HCT116 (cell line): ENCODE measurements around the gene CENPV. TPM values are rescaled to one million over a fixed set of nuclear protein-coding genes. Genes with fewer than 3 reads are reported as not detected.

Experiments used
- ATAC-seq: fragments of 200-7000 bp; cut with Tn5 transposase; 2 replicates; pipeline ENCODE4 v1.9.1; 2020; ENCODE audit warnings: mild to moderate bottlenecking, moderate library complexity
- BruUV-seq: library from RNA; stranded (reverse); fragments of 400-500 nt; replicated peaks from 2 replicates; lab custom pipeline; 2021; lab: Mats Ljungman, UMichigan
- CTCF ChIA-PET: fragments of 300-600 bp; sonication (Branson Sonifier 250); formaldehyde crosslinking; loops from one replicate; lab custom pipeline; 2021; ENCODE audit warnings: antibody characterized with exemption; lab: Charles Lee
- POLR2A ChIA-PET: fragments of 300-600, 350-600 bp; sonication (Branson Sonifier 250); formaldehyde crosslinking; loops from one replicate; lab custom pipeline; 2021; ENCODE audit warnings: antibody characterized with exemption; lab: Charles Lee
- RAD21 ChIA-PET, 2 experiments: fragments of 300-600 bp; sonication (Branson Sonifier 250); formaldehyde crosslinking; loops; one replicate each; lab custom pipeline; 2023; ENCODE audit warnings: low total read pairs in 2 of 2; ENCODE audit not compliant: uncharacterized antibody in 2 of 2, unreplicated experiment in 2 of 2, low non-redundant PET in 1 of 2; lab: Charles Lee
- DNase-seq: peaks from one replicate; pipeline ENCODE4 v3.0.0-alpha.2; 2010; ENCODE audit warnings: low read depth, low spot score
- H2AFZ ChIP-seq: fragments of 200-600 bp; shearing (Covaris generic), sonication (generic); 2 replicates; pipeline ENCODE4 v1.6.1; 2017; ENCODE audit warnings: low read depth, mixed run types, mixed read lengths, antibody characterized with exemption, low read length; ENCODE audit not compliant: poor library complexity, severe bottlenecking
- H3K27ac ChIP-seq: 2 replicates; pipeline ENCODE4 v1.5.1; 2012; ENCODE audit warnings: low read depth, low read length
- H3K27me3 ChIP-seq: fragments of 200-600 bp; sonication (generic); 2 replicates; pipeline ENCODE4 v1.6.1; 2016; ENCODE audit warnings: mixed run types, low read length, mixed read lengths; ENCODE audit not compliant: insufficient read depth
- H3K36me3 ChIP-seq, 2 experiments: fragments of 200-500 bp in 1 of 2; fragments of 200-600 bp in 1 of 2; sonication (Bioruptor generic) in 1 of 2; sonication (generic) in 1 of 2; 2 replicates each; pipeline versions ENCODE4 v1.5.1 to v1.6.1; 2014 to 2016; ENCODE audit warnings: low read length in 2 of 2, inconsistent platforms in 1 of 2, mixed read lengths in 1 of 2, mixed run types in 1 of 2; ENCODE audit not compliant: insufficient read depth in 2 of 2, control insufficient read depth in 1 of 2
- H3K4me1 ChIP-seq, 2 experiments: fragments of 200-600 bp in 1 of 2; sonication (generic) in 1 of 2; 2 replicates each; pipeline versions ENCODE4 v1.5.1 to v1.6.1; 2012 to 2017; ENCODE audit warnings: low read length in 2 of 2, inconsistent platforms in 1 of 2, mild to moderate bottlenecking in 1 of 2, mixed read lengths in 1 of 2, mixed run types in 1 of 2, moderate library complexity in 1 of 2; ENCODE audit not compliant: insufficient read depth in 2 of 2, control insufficient read depth in 1 of 2
- H3K4me2 ChIP-seq: fragments of 200-600 bp; sonication (generic); 2 replicates; pipeline ENCODE4 v1.6.1; 2017; ENCODE audit warnings: mixed run types, low read length, mixed read lengths
- H3K4me3 ChIP-seq, 2 experiments: fragments of 200-600 bp in 1 of 2; sonication (generic) in 1 of 2; replicated peaks in 1 of 2; 2 replicates each; pipeline ENCODE4 v1.5.1; 2011 to 2016; ENCODE audit warnings: low read length in 2 of 2, control low read depth in 1 of 2, low read depth in 1 of 2, mild to moderate bottlenecking in 1 of 2, mixed read lengths in 1 of 2, mixed run types in 1 of 2
- H3K79me2 ChIP-seq: fragments of 200-600 bp; sonication (generic); 2 replicates; pipeline ENCODE4 v1.6.1; 2017; ENCODE audit warnings: mild to moderate bottlenecking, mixed run types, low read length, moderate library complexity, mixed read lengths; ENCODE audit not compliant: insufficient read depth
- H3K9ac ChIP-seq: fragments of 200-600 bp; sonication (generic); 2 replicates; pipeline ENCODE4 v1.6.1; 2016; ENCODE audit warnings: low read length, mixed read lengths
- H3K9me2 ChIP-seq: fragments of 200-600 bp; sonication (generic), shearing (Covaris generic); 2 replicates; pipeline ENCODE4 v1.6.1; 2017; ENCODE audit warnings: mixed run types, mild to moderate bottlenecking, moderate library complexity; ENCODE audit not compliant: insufficient read depth
- H3K9me3 ChIP-seq, 2 experiments: fragments of 200-500 bp in 1 of 2; fragments of 200-600 bp in 1 of 2; sonication (Bioruptor generic) in 1 of 2; sonication (generic) in 1 of 2; 2 replicates each; pipeline ENCODE4 v1.6.1; 2014 to 2017; ENCODE audit warnings: low read length in 2 of 2, mixed read lengths in 2 of 2, inconsistent platforms in 1 of 2, low read depth in 1 of 2, mild to moderate bottlenecking in 1 of 2, mixed run types in 1 of 2, moderate library complexity in 1 of 2; ENCODE audit not compliant: control insufficient read depth in 1 of 2, insufficient read depth in 1 of 2
- H4K20me1 ChIP-seq: fragments of 200-600 bp; sonication (generic), shearing (Covaris generic); 2 replicates; pipeline ENCODE4 v1.6.1; 2017; ENCODE audit warnings: mixed run types, mild to moderate bottlenecking, moderate library complexity; ENCODE audit not compliant: insufficient read depth
- CBX3 ChIP-seq: IDR thresholded peaks from 2 replicates; pipeline ENCODE4 v1.6.1; 2012; ENCODE audit warnings: low read depth
- CEBPB ChIP-seq: IDR thresholded peaks from 2 replicates; pipeline ENCODE4 v1.6.1; 2012; ENCODE audit warnings: low read depth
- EZH2 ChIP-seq: fragments of 200-600 bp; sonication (generic); IDR thresholded peaks from 2 replicates; pipeline ENCODE4 v1.6.1; 2017; ENCODE audit warnings: antibody characterized with exemption, mixed run types
- FOSL1 ChIP-seq: IDR thresholded peaks from 2 replicates; pipeline ENCODE4 v1.6.1; 2012; ENCODE audit warnings: low read depth
- JUND ChIP-seq: IDR thresholded peaks from 2 replicates; pipeline ENCODE4 v1.6.1; 2012
- POLR2A ChIP-seq: IDR thresholded peaks from 2 replicates; pipeline ENCODE4 v1.7.0; 2011; ENCODE audit warnings: borderline replicate concordance; ENCODE audit not compliant: insufficient read depth, insufficient read length; ENCODE audit errors: extremely low read depth
- RAD21 ChIP-seq: IDR thresholded peaks from 2 replicates; pipeline ENCODE4 v1.6.1; 2012; ENCODE audit warnings: low read depth, mild to moderate bottlenecking
- SIN3A ChIP-seq: IDR thresholded peaks from 2 replicates; pipeline ENCODE4 v1.6.1; 2012; ENCODE audit warnings: low read depth
- TCF7L2 ChIP-seq: IDR thresholded peaks from 2 replicates; pipeline ENCODE4 v1.7.0; 2011; ENCODE audit warnings: borderline replicate concordance, inconsistent platforms; ENCODE audit not compliant: insufficient read depth, insufficient read length; ENCODE audit errors: extremely low read depth
- ZNF274 ChIP-seq: fragments of 200-500 bp; sonication (Bioruptor generic); IDR thresholded peaks from 2 replicates; pipeline ENCODE4 v1.6.1; 2014; ENCODE audit warnings: mild to moderate bottlenecking, low read depth, low read length, inconsistent platforms
- intact Hi-C: fragments of 100-400 bp; cut with micrococcal nuclease; formaldehyde crosslinking; loops from 2 replicates; pipeline ENCODE4 v1.10.0; 2022
- total RNA-seq: library from RNA; stranded (reverse); gene quantifications from one replicate; pipeline ENCODE4 v1.2.1, GENCODE V29; 2021; ENCODE audit not compliant: unreplicated experiment
- TF ChIP-seq, protein P1 (sequence below): IDR thresholded peaks from 2 replicates; pipeline ENCODE4 v1.6.1; 2012
- TF ChIP-seq, protein P2 (sequence below): IDR thresholded peaks from 2 replicates; pipeline ENCODE4 v1.6.1; 2012; ENCODE audit warnings: low read depth
- TF ChIP-seq, protein P3 (sequence below): IDR thresholded peaks from 2 replicates; pipeline ENCODE4 v1.6.1; 2011; ENCODE audit warnings: mild to moderate bottlenecking, low read length, moderate library complexity; ENCODE audit not compliant: insufficient replicate concordance; ENCODE audit errors: extremely low read depth
- TF ChIP-seq, protein P4 (sequence below), 3 experiments: fragments of 200-600 bp in 1 of 3; sonication (generic) in 1 of 3; IDR thresholded peaks in 2 of 3; conservative IDR thresholded peaks in 1 of 3; 2 replicates each; pipeline ENCODE4 v1.5.1; 2012 to 2017; ENCODE audit warnings: low read depth in 2 of 3, low read length in 2 of 3, antibody characterized with exemption in 1 of 3, borderline replicate concordance in 1 of 3, control low read depth in 1 of 3, mild to moderate bottlenecking in 1 of 3, mixed read lengths in 1 of 3, mixed run types in 1 of 3, moderate library complexity in 1 of 3; ENCODE audit not compliant: insufficient read depth in 1 of 3

Gene CENPV
- total RNA-seq, 1 experiment from 2014 or later, result 84.7 TPM

DNA sequence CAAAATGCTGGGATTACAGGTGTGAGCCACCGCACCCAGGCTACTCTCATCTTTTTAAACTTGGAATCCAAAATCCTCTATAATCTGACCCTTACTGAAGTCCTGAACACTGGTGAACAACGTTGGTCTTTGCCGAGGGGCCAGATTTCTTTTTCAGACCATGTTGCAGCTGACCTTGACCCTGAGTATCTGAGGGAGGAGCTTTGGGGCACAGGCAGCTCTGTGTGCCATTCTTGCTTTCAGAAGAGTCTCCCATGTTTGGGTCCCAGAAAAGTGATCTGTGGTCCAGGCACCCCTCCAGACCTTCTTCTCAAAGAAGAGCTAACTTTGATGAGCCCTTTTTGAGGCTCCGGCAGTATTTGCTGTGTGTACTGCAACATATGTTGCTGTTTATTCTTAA is 50.4 kb downstream of the CENPV start:
- no peaks in the 10 kb centered on the region for H3K9me3 ChIP-seq
- H3K9ac ChIP-seq, result no peak overlapping the region
- no peaks in the 10 kb centered on the region for H3K27me3 ChIP-seq
- peaks cover 19 to 22% of the 10 kb centered on the region in 2 experiments for H3K4me1 ChIP-seq
- H4K20me1 ChIP-seq, result no peaks in the 10 kb centered on the region
- no peaks in the 10 kb centered on the region for H3K36me3 ChIP-seq
- no peak overlapping the region for H3K27ac ChIP-seq
- ATAC-seq (no peak), DNase-seq (no peak)
- H3K9me2 ChIP-seq, result no peaks in the 10 kb centered on the region
- intact Hi-C loops, result loop anchor here (5.0 kb wide), 1 partner anchor 139 kb away; no protein-coding TSS in a partner anchor
- H3K4me3 ChIP-seq, result no peak overlapping the region
- CTCF ChIA-PET, result interaction anchor here (1.1 kb wide), 1 partner anchor 61 kb away, joined by 3 read pairs; no protein-coding TSS in a partner anchor
- H2AFZ ChIP-seq, result no peak overlapping the region
- no peak overlapping the region for H3K4me2 ChIP-seq
- H3K79me2 ChIP-seq, result no peaks in the 10 kb centered on the region
- RAD21 ChIA-PET, result no interaction called here
- no TSS peak for BruUV-seq
- POLR2A ChIA-PET, result no interaction called here
- TF ChIP-seq ZNF274 (no peak), JUND (no peak), RAD21 (no peak), FOSL1 (no peak), POLR2A (no peak), EZH2 (no peak), TCF7L2 (no peak), SIN3A (no peak), CBX3 (no peak), CEBPB (no peak)
- TF ChIP-seq, protein P1, sequence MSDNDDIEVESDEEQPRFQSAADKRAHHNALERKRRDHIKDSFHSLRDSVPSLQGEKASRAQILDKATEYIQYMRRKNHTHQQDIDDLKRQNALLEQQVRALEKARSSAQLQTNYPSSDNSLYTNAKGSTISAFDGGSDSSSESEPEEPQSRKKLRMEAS, result no peak
- TF ChIP-seq, protein P2, sequence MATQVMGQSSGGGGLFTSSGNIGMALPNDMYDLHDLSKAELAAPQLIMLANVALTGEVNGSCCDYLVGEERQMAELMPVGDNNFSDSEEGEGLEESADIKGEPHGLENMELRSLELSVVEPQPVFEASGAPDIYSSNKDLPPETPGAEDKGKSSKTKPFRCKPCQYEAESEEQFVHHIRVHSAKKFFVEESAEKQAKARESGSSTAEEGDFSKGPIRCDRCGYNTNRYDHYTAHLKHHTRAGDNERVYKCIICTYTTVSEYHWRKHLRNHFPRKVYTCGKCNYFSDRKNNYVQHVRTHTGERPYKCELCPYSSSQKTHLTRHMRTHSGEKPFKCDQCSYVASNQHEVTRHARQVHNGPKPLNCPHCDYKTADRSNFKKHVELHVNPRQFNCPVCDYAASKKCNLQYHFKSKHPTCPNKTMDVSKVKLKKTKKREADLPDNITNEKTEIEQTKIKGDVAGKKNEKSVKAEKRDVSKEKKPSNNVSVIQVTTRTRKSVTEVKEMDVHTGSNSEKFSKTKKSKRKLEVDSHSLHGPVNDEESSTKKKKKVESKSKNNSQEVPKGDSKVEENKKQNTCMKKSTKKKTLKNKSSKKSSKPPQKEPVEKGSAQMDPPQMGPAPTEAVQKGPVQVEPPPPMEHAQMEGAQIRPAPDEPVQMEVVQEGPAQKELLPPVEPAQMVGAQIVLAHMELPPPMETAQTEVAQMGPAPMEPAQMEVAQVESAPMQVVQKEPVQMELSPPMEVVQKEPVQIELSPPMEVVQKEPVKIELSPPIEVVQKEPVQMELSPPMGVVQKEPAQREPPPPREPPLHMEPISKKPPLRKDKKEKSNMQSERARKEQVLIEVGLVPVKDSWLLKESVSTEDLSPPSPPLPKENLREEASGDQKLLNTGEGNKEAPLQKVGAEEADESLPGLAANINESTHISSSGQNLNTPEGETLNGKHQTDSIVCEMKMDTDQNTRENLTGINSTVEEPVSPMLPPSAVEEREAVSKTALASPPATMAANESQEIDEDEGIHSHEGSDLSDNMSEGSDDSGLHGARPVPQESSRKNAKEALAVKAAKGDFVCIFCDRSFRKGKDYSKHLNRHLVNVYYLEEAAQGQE, result no peak
- TF ChIP-seq, protein P3, sequence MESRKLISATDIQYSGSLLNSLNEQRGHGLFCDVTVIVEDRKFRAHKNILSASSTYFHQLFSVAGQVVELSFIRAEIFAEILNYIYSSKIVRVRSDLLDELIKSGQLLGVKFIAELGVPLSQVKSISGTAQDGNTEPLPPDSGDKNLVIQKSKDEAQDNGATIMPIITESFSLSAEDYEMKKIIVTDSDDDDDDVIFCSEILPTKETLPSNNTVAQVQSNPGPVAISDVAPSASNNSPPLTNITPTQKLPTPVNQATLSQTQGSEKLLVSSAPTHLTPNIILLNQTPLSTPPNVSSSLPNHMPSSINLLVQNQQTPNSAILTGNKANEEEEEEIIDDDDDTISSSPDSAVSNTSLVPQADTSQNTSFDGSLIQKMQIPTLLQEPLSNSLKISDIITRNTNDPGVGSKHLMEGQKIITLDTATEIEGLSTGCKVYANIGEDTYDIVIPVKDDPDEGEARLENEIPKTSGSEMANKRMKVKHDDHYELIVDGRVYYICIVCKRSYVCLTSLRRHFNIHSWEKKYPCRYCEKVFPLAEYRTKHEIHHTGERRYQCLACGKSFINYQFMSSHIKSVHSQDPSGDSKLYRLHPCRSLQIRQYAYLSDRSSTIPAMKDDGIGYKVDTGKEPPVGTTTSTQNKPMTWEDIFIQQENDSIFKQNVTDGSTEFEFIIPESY, result no peak
- TF ChIP-seq, protein P4, sequence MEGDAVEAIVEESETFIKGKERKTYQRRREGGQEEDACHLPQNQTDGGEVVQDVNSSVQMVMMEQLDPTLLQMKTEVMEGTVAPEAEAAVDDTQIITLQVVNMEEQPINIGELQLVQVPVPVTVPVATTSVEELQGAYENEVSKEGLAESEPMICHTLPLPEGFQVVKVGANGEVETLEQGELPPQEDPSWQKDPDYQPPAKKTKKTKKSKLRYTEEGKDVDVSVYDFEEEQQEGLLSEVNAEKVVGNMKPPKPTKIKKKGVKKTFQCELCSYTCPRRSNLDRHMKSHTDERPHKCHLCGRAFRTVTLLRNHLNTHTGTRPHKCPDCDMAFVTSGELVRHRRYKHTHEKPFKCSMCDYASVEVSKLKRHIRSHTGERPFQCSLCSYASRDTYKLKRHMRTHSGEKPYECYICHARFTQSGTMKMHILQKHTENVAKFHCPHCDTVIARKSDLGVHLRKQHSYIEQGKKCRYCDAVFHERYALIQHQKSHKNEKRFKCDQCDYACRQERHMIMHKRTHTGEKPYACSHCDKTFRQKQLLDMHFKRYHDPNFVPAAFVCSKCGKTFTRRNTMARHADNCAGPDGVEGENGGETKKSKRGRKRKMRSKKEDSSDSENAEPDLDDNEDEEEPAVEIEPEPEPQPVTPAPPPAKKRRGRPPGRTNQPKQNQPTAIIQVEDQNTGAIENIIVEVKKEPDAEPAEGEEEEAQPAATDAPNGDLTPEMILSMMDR (IDR thresholded peaks at IDR 0.05 in 2 of 3, conservative IDR thresholded peaks at IDR 0.05 in 1 of 3; ENCODE audit: borderline replicate concordance in 1 of 3, insufficient read depth in 1 of 3, low read depth in 2 of 3, low read length in 2 of 3), result no peak
